Cortex of kidney (tissue), 1 donor: Measurements from ENCODE around the gene SEC14L6.

Source experiments
- DNase-seq: peaks from one replicate; lab custom pipeline; 2025; lab: John Stamatoyannopoulos, UW

The SEC14L6 gene

DNA sequence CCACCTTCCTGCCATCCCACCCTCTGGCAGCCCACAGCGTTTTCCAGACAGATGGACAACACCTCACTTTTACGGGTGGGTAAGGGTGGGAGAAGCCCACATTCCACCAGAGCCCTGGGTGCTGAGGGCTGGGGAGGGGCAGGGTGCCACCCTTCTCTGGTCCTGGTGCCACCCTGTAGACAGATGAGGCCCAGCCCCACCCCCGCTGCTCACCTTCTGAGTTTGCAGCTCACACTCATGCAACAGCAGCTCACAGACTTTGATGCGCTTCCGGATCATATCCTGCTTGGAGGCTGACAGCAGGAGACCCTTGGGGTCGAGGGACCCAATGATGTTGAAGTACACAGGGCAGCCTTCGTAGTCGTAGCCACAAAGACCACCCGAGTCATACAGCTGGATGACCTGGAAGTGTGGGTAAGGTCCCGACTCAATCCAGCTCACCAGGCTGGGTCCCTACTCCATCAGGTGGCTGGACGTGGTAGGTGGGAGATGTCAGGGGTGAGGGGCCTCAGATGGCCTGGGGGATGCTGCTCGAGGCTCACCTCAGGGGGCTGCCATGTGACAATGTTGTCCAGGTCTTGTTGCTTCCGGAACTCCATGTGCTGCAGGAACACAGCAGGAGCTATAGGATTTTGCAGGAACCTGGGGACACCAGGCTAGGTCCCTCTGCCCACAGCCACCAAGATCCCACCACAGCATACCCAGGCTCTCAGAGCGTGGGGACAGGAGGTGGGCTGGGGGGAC, 51.3 kb downstream of the SEC14L6 start:
- DNase-seq = no peak

DNA sequence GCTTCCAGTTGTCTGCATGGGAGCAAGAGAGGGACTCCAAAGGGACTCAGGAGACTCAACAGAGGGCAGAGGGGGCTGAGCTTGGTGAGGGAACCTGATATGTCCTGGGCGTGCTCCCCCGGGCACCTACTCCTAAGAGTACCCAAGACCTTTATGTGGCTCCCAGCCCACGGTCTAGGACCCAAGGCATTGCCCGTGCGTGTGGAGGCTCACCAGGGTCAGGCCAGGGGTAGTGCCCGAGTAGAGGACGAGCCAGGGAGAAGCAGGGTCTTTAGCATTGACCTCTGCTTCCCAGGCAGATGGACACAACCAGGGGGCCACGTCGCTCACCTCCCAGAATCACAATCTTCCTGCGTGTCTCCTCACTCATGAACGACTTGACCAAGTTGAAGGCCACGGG, 54.4 kb downstream of the SEC14L6 start:
- DNase-seq = no peak

DNA sequence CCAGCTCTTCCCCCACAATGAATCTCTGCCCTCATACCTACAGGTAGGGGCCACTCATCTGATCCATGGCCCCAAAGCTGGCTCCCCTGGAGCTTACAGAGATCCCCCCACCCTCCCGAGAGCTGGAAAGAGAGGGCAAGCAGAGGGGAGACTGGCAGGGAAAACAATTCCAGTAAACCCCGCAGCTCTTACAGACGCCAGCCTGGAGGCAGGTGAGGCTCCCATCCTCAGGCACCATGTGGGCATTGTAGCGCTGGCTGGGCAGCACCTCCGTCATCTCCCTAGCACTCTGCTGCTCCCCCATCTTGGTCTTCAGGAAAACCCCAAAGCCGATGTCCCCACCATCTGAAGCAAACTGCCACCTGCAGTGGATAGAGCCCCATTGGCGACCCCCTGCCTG, 55.2 kb downstream of the SEC14L6 start:
- no peak for DNase-seq

DNA sequence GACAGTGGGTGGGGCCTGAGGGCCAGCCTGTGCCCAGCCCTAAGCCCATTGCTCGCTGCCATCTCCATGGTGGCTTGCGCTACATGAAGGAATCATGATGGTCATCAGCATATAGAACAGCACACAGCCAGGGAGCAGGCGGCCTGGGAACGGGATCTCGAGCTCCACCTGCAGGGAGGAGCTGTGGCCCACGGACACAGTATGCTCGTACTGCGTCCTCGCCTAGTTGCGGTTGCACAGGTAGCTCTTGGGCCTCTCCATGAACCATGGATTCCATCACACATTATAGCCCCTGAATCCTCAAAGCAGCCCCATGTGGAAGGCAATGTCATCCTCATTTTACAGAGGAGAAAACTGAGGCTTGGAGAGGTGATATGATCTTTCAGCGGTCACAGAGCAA, 56.1 kb downstream of the SEC14L6 start:
- DNase-seq = no peak

DNA sequence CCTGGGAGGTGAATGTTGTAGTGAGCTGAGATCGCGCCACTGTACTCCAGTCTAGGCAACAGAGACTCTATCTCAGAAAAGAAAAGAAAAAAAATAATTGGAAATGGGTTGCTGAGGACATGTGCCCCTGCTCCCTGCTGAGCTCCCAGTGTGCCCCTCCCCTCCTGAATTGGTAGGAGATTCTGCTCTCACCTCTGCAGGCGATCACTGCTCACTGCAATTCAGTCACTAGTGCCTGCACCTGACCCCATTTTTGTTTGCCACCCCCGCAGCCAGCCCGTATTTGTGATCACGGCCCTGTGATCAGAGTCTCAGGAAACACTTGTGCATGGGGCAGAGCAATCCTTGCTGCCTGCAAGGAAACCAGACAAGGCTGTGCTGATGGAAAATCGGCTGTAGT, 58.4 kb downstream of the SEC14L6 start:
- DNase-seq = no peak

DNA sequence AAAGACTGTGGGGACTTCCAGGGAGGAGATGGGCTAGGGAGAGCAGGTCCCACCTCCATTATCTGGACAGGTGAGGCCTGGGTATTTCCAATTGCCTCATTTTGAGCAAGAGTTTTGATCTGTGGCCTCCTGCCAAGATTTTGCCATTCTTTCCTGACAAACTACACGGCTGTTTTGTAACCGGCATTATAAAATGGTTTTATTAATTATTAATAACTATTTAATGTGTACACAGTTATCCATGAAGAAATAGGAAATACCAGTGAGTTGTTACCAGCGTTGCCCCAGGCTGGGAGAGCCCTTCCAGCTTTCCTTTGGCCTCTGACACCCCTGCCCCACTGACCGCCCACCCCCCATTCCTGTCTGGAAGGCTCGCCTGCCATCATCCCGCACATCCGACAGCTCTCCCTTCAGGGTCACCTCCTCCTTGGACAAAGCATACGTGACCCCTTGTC, 59.9 kb downstream of the SEC14L6 start:
- DNase-seq = no peak

DNA sequence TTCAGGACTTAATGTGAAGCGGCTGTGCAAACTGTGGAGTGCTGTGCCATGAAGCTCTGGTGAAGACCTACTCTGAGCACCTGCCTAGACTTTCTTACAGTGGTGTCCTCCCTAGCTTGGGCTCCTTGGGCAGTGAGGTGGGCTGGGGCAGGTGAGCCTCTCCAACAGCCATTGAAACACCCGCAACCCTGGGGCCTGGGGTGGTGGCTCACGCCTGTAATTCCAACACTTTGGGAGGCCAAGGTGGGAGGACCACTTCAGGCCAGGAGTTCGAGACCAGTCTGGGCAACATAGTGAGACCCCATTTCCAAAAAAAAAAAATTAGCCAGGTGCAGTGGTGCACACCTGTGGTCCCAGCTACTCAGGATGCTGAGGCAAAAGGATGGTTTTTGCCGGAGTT, 60.4 kb downstream of the SEC14L6 start:
- DNase-seq = no peak

DNA sequence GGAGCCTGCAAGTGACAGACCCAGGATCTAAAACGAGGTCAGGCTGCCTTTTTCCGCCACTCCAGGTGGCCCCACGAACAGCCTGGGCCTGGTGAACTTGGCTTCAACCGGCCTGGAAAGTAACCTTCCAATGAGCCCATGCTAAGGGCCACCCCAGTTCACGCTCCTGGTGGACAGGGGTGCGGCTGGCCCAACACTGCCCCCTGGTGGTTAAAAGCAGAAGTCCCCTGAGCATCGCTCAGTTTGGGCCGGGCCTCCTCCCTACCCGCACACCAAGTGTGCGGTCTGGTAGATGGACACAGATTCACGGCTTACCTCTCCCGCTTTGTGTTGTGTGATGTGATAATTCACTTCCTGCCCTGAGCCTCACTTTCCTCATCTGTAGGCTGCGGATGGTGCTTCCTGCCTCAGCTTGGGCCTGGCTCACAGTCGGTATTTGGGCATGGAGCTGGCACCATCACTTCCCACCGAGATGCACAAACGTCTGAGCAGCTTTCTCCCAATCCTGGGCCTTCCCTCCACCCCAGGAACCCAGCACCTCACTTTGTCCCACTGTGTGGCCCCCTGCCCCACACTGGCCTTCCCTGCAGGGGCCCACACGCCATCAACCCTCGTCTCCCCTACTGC, 61.1 kb downstream of the SEC14L6 start:
- no peak for DNase-seq

DNA sequence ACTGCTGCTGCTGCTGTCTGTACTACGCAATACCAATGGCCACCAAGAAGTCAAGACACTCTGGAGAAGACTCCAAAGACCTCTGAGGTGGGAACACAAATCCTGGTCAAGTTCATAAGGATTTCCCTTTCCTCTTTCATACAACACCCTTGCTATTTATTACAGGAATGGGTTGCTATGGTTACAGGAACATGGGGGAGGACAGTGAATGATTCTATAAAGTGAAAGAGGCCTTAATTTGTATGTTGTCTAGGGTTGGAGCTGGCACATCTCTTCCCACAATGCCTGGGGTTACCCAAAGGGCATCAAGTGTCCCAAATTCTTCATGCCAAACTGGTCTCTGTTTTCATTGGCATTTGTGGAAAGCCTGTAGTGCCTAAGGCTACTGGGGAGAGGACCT, 63.4 kb downstream of the SEC14L6 start:
- DNase-seq = no peak

DNA sequence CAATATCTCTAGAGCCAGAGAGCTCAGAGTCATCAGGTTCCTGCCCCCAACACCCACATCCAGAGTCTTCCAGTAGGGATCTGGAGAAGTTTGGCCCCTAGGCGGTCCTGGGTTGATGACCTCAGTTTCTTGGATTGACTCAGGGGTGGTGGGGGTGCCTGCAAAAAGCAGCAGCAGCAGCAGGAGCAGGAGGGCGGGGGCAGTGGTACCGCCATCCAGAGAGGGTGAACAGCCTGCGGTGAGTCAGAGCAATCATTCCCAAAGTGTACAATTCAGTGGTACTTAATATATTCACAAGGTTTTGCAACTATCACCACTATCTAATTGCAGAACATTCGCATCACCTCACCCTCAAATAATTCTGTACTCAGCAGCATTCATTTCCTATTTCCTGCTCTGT, 64.8 kb downstream of the SEC14L6 start:
- no peak for DNase-seq

DNA sequence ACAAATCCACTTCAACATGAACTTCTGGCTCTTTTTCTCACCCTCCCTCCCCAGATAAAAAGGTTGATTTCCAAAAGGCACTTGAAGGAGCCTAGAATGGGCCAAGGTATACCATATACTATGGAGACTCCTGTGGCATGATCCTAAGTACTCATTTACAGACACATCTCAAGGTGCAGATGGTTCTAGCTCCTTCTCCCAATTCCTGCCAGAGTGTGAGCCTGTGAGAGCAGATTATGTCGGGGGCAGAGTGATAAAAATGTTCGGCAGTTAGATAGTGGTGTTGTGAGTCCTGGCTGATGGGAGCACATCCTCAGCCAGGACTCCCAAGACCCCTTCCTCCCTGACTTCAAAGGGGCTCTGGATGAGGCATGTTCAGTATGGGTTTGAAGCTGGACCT, 66.6 kb downstream of the SEC14L6 start:
- DNase-seq = no peak

DNA sequence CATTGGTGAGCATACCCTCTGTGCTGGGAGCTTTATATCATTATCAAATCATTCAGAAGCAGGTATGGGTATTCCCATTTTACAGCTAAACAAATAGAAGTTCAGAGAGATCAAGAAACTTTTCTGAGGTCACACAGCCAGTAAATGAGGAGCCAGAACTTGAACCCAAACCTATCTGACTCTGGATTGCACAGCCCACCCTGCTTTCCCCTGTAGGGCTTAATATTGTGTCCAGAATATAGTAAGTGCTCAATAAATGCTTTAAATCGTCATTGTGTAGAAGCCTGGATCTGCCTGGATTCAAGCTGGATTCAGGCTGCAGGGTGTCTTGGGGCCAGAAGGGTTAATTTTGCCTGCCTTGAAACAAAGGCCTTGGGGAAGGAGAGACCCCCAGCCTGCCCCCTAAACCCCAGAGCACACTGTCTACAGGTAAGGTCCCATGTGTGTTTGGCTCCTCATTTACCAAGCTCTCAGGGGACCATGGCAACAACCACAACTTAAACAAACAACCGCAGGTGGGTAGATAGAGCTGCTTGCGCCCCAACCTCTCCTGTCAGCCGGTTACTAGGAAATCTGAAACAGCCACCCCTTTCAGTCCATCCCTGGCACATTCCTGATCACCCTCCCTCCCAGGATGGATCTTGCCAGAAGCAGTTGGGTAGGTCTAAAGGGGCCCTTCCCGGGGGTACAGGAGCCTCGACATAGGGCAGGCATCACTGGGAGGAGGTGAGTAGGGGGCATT, 71.7 kb downstream of the SEC14L6 start:
- DNase-seq = no peak

DNA sequence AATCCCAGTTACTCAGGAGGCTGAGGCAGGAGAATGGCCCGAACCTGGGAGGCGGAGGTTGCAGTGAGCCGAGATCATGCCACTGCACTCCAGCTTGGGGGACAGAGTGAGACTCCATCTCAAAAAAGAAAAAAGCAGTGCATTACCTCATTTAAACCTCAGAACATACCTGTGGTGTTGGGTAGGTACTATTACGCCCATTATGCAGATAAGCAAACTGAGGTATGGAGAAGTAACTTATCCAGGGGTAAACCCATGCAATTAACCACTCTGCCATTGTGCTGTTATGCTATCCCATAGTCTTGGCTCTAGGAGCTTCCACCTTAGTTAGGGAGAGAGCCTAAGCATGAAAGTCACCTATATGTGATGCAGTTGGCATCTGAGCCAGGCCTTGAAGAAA, 72.4 kb downstream of the SEC14L6 start:
- no peak for DNase-seq

DNA sequence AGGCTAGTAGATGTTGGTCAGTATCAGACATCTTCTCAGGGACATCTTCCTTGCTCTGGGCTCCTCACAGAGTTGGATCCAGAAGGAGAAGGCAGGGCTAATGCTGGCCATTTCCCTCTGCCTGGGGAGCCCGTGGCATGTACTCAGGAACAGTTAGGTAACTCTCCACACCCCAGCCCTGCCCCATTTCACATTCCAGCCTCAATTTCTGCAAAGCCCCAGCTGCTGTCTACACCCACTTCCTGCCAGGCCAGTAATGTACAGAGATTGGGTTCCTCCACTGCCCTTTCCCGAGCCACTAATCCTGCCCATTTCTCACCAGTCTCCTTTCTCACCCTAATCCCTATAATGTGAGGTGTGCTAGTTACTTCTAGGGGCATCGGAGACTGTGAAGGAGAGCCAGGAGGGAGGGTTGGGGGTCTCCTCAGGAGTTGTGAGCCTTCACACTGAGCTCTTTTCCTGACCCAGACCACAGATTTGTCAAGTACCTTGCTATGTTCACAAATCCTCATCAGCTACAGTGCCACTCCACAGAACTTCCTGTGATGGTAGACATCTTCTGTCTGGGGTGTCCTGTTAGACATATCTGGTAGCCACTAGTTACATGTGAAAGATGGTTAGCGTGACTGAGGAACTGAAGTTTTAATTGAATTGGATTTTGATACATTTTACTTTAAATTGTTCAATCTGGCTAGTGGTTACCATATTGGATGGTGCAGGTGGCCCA, 73.4 kb downstream of the SEC14L6 start:
- DNase-seq = no peak
